ENCODE results near the gene CGREF1. TPM values are rescaled to one million over a fixed set of nuclear protein-coding genes. Genes with fewer than 3 reads are reported as not detected.

CGREF1 gene
- total and polyA plus RNA-seq, 2 donors (not counting 1 experiment from before 2014, with no cell fraction given) = not detected

GRCh38 chr2:27087823-27088410, 31.0 kb downstream of the CGREF1 start:
- intact Hi-C loops (cut with micrococcal nuclease) = loop anchor here (5.0 to 10.0 kb wide), 4 partner anchors 126 to 1787 kb away; partner anchors contain the start of genes ASXL2, CENPA and TRMT61B
- WGBS (ENCODE audit: insufficient coverage) = 97% methylated on average over 3 of the region's 5 CpGs
- no peaks in the 10 kb centered on the region for H3K27me3 ChIP-seq (replicated peaks in 1 of 4; ENCODE audit: control extremely low read depth in 1 of 4, control insufficient read depth in 3 of 4, insufficient read depth in 4 of 4, low read length in 3 of 4)
- H3K9me3 ChIP-seq (ENCODE audit: control extremely low read depth in 1 of 3, control insufficient read depth in 2 of 3, insufficient read depth in 1 of 3, low read length in 2 of 3) = no peaks in the 10 kb centered on the region
- Mint-ChIP-seq H3K9me3 (ENCODE audit: insufficient read depth) (no peaks in the 10 kb centered on the region), H3K4me3 (peak overlapping the region; percentile 91), H3K4me1 (peaks cover 18% of the 10 kb centered on the region), H3K27me3 (no peaks in the 10 kb centered on the region), H3K27ac (no peak overlapping the region)
- DNase-seq (no peak), ATAC-seq (ENCODE audit: low read depth) (no peak)
- POLR2A ChIA-PET = interaction anchor here (0.7 to 1.3 kb wide), 3 partner anchors 56 to 124 kb away, joined by 5 read pairs; partner anchors contain the start of genes ATRAID and SLC5A6
- H3K4me2 ChIP-seq (replicated peaks; ENCODE audit: low read depth, low read length, poor library complexity, severe bottlenecking) = no peak overlapping the region
- H3K4me1 ChIP-seq (ENCODE audit: control insufficient read depth in 2 of 2, insufficient read depth in 2 of 2, low read length in 2 of 2) = peaks cover 13 to 20% of the 10 kb centered on the region in 2 donors
- H3K79me2 ChIP-seq (ENCODE audit: control insufficient read depth, insufficient read depth, low read length) = peaks cover 4% of the 10 kb centered on the region
- H3K9ac ChIP-seq (ENCODE audit: low read length) = no peak overlapping the region
- TF ChIP-seq, protein P1, sequence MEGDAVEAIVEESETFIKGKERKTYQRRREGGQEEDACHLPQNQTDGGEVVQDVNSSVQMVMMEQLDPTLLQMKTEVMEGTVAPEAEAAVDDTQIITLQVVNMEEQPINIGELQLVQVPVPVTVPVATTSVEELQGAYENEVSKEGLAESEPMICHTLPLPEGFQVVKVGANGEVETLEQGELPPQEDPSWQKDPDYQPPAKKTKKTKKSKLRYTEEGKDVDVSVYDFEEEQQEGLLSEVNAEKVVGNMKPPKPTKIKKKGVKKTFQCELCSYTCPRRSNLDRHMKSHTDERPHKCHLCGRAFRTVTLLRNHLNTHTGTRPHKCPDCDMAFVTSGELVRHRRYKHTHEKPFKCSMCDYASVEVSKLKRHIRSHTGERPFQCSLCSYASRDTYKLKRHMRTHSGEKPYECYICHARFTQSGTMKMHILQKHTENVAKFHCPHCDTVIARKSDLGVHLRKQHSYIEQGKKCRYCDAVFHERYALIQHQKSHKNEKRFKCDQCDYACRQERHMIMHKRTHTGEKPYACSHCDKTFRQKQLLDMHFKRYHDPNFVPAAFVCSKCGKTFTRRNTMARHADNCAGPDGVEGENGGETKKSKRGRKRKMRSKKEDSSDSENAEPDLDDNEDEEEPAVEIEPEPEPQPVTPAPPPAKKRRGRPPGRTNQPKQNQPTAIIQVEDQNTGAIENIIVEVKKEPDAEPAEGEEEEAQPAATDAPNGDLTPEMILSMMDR (IDR thresholded peaks at IDR 0.05) = no peak
- no peak for TF ChIP-seq EZH2 (IDR thresholded peaks at IDR 0.05; ENCODE audit: borderline replicate concordance, insufficient read depth, low read depth, low read length, poor library complexity, severe bottlenecking)
- no peak overlapping the region for H3K27ac ChIP-seq (ENCODE audit: low read length in 2 of 2)
- no peak overlapping the region for H2AFZ ChIP-seq (ENCODE audit: insufficient read depth, low read depth, low read length, poor library complexity, severe bottlenecking)
- no peak overlapping the region for H3K4me3 ChIP-seq (ENCODE audit: control extremely low read depth in 1 of 5, extremely low read depth in 1 of 5, insufficient read depth in 1 of 5, low read depth in 2 of 5, low read length in 4 of 5)
- CTCF ChIA-PET = interaction anchor here (0.6 to 3.4 kb wide), 8 partner anchors 9 to 243 kb away, joined by 3 to 14 read pairs (median 6); partner anchors contain the start of gene OST4
- H3K36me3 ChIP-seq (replicated peaks in 1 of 2; ENCODE audit: control extremely low read depth in 1 of 2, control insufficient read depth in 1 of 2, extremely low read depth in 1 of 2, insufficient read depth in 2 of 2, low read length in 1 of 2) = no peaks in the 10 kb centered on the region
- no peaks in the 10 kb centered on the region for H4K20me1 ChIP-seq (ENCODE audit: control insufficient read depth, insufficient read depth, low read length, poor library complexity, severe bottlenecking)
